H1 (cell line): Measurements from ENCODE around the gene TMEM17. TPM values are rescaled to one million over a fixed set of nuclear protein-coding genes. Genes with fewer than 3 reads are reported as not detected.

ENCODE experiments used
- ATF2 ChIP-seq: IDR thresholded peaks from 2 replicates; pipeline ENCODE4 v1.6.1; 2012; ENCODE audit warnings: low read length, inconsistent platforms
- BACH1 ChIP-seq: IDR thresholded peaks from 2 replicates; pipeline ENCODE4 v1.6.1; 2012; ENCODE audit warnings: low read length, improper control_type of control experiment
- BCL11A ChIP-seq, 2 experiments: IDR thresholded peaks; one replicate each; pipeline ENCODE4 v1.6.1; 2011; ENCODE audit warnings: low read depth in 2 of 2, low read length in 2 of 2, mild to moderate bottlenecking in 2 of 2
- CTCF ChIP-seq, 3 experiments: IDR thresholded peaks; 1 replicate in 2 of 3; 2 replicates in 1 of 3; pipeline versions ENCODE4 v1.5.1 to v1.6.1; 2011; ENCODE audit warnings: low read length in 3 of 3, mild to moderate bottlenecking in 3 of 3, inconsistent platforms in 2 of 3, low read depth in 1 of 3, moderate library complexity in 1 of 3; ENCODE audit not compliant: insufficient read depth in 1 of 3; ENCODE audit errors: control extremely low read depth in 1 of 3
- EGR1 ChIP-seq: IDR thresholded peaks from 2 replicates; pipeline ENCODE4 v1.6.1; 2011; ENCODE audit warnings: low read depth, low read length, borderline replicate concordance
- EP300 ChIP-seq, 2 experiments: IDR thresholded peaks; 1 replicate in 1 of 2; 2 replicates in 1 of 2; pipeline ENCODE4 v1.6.1; 2011 to 2012; ENCODE audit warnings: low read depth in 2 of 2, low read length in 2 of 2, mild to moderate bottlenecking in 2 of 2, borderline replicate concordance in 1 of 2, inconsistent platforms in 1 of 2, moderate library complexity in 1 of 2
- EZH2 ChIP-seq: fragments of 200-600 bp; sonication (generic); IDR thresholded peaks from 2 replicates; pipeline ENCODE4 v1.7.1; 2012; ENCODE audit warnings: low read depth, mild to moderate bottlenecking, moderate library complexity, low read length, inconsistent platforms; ENCODE audit not compliant: severe bottlenecking
- FOSL1 ChIP-seq: IDR thresholded peaks from 2 replicates; pipeline ENCODE4 v1.6.1; 2011; ENCODE audit warnings: mild to moderate bottlenecking, low read depth, low read length, moderate library complexity; ENCODE audit not compliant: insufficient read depth
- GTF2F1 ChIP-seq: IDR thresholded peaks from 2 replicates; pipeline ENCODE4 v1.6.1; 2012; ENCODE audit warnings: low read depth, low read length, improper control_type of control experiment, borderline replicate concordance
- HDAC6 ChIP-seq: IDR thresholded peaks from one replicate; pipeline ENCODE4 v1.7.1; 2012; ENCODE audit warnings: low read depth, mild to moderate bottlenecking, inconsistent platforms, low read length, moderate library complexity
- JUN ChIP-seq: IDR thresholded peaks from 2 replicates; pipeline ENCODE4 v1.6.1; 2011; ENCODE audit warnings: low read depth, mild to moderate bottlenecking, improper control_type of control experiment, low read length
- KDM5A ChIP-seq: fragments of 200-600 bp; IDR thresholded peaks from 2 replicates; pipeline ENCODE4 v1.7.1; 2012; ENCODE audit warnings: mild to moderate bottlenecking, low read length, inconsistent platforms, mixed read lengths
- NANOG ChIP-seq: IDR thresholded peaks from 2 replicates; pipeline ENCODE4 v1.6.1; 2011; ENCODE audit warnings: low read length, low read depth, mild to moderate bottlenecking, inconsistent platforms; ENCODE audit not compliant: insufficient read depth, poor library complexity, severe bottlenecking
- RFX5 ChIP-seq: IDR thresholded peaks from 2 replicates; pipeline ENCODE4 v1.6.1; 2011; ENCODE audit warnings: low read depth, low read length, improper control_type of control experiment, borderline replicate concordance
- RNF2 ChIP-seq: fragments of 200-900, 300-1000 bp; sonication (generic); IDR thresholded peaks from 2 replicates; pipeline ENCODE4 v1.7.1; 2016; ENCODE audit warnings: borderline replicate concordance, low read depth, mild to moderate bottlenecking, antibody characterized with exemption, low read length; ENCODE audit not compliant: poor library complexity, severe bottlenecking; ENCODE audit errors: missing control alignments
- SIX5 ChIP-seq: IDR thresholded peaks from 2 replicates; pipeline ENCODE4 v1.6.1; 2011; ENCODE audit warnings: mild to moderate bottlenecking, low read depth, low read length
- SP4 ChIP-seq: IDR thresholded peaks from 2 replicates; pipeline ENCODE4 v1.6.1; 2012; ENCODE audit warnings: low read length, inconsistent platforms
- SRF ChIP-seq: IDR thresholded peaks from 2 replicates; pipeline ENCODE4 v1.6.1; 2011; ENCODE audit warnings: mild to moderate bottlenecking, low read depth, low read length, moderate library complexity
- YY1 ChIP-seq: IDR thresholded peaks from 2 replicates; pipeline ENCODE4 v1.6.1; 2011; ENCODE audit warnings: low read depth, mild to moderate bottlenecking, low read length
- polyA plus RNA-seq, 7 experiments: library from polyadenylated mRNA; depleted of rRNA in 3 of 7; stranded (reverse) in 5 of 7; unstranded in 2 of 7; fragments of >200 nt in 5 of 7; fragments of 200-250 nt in 2 of 7; gene quantifications; 1 replicate in 5 of 7; 2 replicates in 1 of 7; 4 replicates in 1 of 7; pipeline versions ENCODE4 v1.2.1 to v1.2.3, GENCODE V29; 2011 to 2013; ENCODE audit warnings: missing spikeins in 2 of 7, mixed read lengths in 2 of 7
- total RNA-seq: library from RNA; stranded (reverse); fragmentation: NEBNext Ultra II Directional; extraction: Animal tissue kit (Norgen Biotek cat#: 25700); gene quantifications from 2 replicates; pipeline ENCODE4 v1.2.1, GENCODE V29; 2021

Gene TMEM17
- total and polyA plus RNA-seq, 2 of the 8 experiments (the other 6 are each of a cell fraction or from before 2014, with no cell fraction given) = 0.69 to 1.2 TPM

GRCh38 chr2:62465741-62466502, 40.1 kb downstream of the TMEM17 start (continued):
- TF ChIP-seq RNF2 = no peak
- TF ChIP-seq BCL11A (IDR thresholded peaks at IDR 0.05; ENCODE audit: low read depth in 2 of 2, low read length in 2 of 2) = no peak
- 0 out of 2 replicates have a peak, but pooled peaks have one; percentile 16 for TF ChIP-seq YY1
- no peak for TF ChIP-seq RFX5
- TF ChIP-seq HDAC6 = no peak
- TF ChIP-seq FOSL1 = no peak
- no peak for TF ChIP-seq KDM5A
- no peak for TF ChIP-seq EP300 (IDR thresholded peaks at IDR 0.05; ENCODE audit: borderline replicate concordance in 1 of 2, low read depth in 2 of 2, low read length in 2 of 2)
- TF ChIP-seq EGR1 = no peak
- no peak for TF ChIP-seq GTF2F1
- TF ChIP-seq CTCF (IDR thresholded peaks at IDR 0.05; ENCODE audit: control extremely low read depth in 1 of 3, insufficient read depth in 1 of 3, low read depth in 1 of 3, low read length in 3 of 3) = peak in 1 of 3 experiments; percentile 15; a peak in 2 of 4 replicates
- no peak for TF ChIP-seq ATF2
- peak; percentile 32; the same call in 1 of the 2 replicates for TF ChIP-seq SRF
- no peak for TF ChIP-seq JUN
- TF ChIP-seq NANOG = no peak
- no peak for TF ChIP-seq SIX5
- no peak for TF ChIP-seq SP4
- no peak for TF ChIP-seq BACH1
- TF ChIP-seq EZH2 = no peak
